Measurements from ENCODE around the gene TEKTIP1.

TEKTIP1 gene

GRCh38 chr19:3585301-3586126 lies 46.5 kb downstream of the TEKTIP1 start, which contains the start of gene GIPC3:
GIPC3 (plus strand) TSS chr19:3585478; CDS start chr19:3585598, 120 bp downstream.
- DNase-seq (ENCODE audit: low read depth) = no peak

- no peak for DNase-seq (ENCODE audit: low read depth)
Observed at GRCh38 chr19:3586127-3586626, 47.2 kb downstream of the TEKTIP1 start.

GRCh38 chr19:3586707-3587346 lies 47.9 kb downstream of the TEKTIP1 start:
- DNase-seq (ENCODE audit: low read depth) = no peak

GRCh38 chr19:3589439-3589838 lies 50.5 kb downstream of the TEKTIP1 start:
- no peak for DNase-seq (ENCODE audit: low read depth)

GRCh38 chr19:3589949-3590348 lies 51.0 kb downstream of the TEKTIP1 start:
- no peak for DNase-seq (ENCODE audit: low read depth)

GRCh38 chr19:3590991-3591659 lies 52.2 kb downstream of the TEKTIP1 start:
- DNase-seq (ENCODE audit: low read depth) = no peak

GRCh38 chr19:3591876-3592613 lies 53.1 kb downstream of the TEKTIP1 start:
- no peak for DNase-seq (ENCODE audit: low read depth)

GRCh38 chr19:3593156-3593555 lies 54.2 kb downstream of the TEKTIP1 start:
- DNase-seq (ENCODE audit: low read depth) = no peak
